Muscle of arm (tissue), 12 donors: Measurements from ENCODE around the gene SNX1. TPM values are rescaled to one million over a fixed set of nuclear protein-coding genes. Genes with fewer than 3 reads are reported as not detected.
A peak's percentile ranks its signal among the peaks of the same experiment; 100 is the strongest.
"Not testable (repeated sequence)": the region's sequence is repeated elsewhere in the genome, so short reads cannot be mapped to it uniquely, and the experiment has no call there.

ENCODE experiments used
- DNase-seq: peaks from one replicate; pipeline ENCODE4 v3.0.0-alpha.2; 2013
- polyA plus RNA-seq, 12 donors: library from polyadenylated mRNA; unstranded; fragments of 120-200 nt; gene quantifications; one replicate each; pipeline ENCODE4 v1.2.1, GENCODE V29; 2013; ENCODE audit not compliant: insufficient read length in 12 of 12

SNX1 gene
- polyA plus RNA-seq, 12 donors = 49.6 to 86.3 (median 59.1) TPM; not detected in 1

DNA sequence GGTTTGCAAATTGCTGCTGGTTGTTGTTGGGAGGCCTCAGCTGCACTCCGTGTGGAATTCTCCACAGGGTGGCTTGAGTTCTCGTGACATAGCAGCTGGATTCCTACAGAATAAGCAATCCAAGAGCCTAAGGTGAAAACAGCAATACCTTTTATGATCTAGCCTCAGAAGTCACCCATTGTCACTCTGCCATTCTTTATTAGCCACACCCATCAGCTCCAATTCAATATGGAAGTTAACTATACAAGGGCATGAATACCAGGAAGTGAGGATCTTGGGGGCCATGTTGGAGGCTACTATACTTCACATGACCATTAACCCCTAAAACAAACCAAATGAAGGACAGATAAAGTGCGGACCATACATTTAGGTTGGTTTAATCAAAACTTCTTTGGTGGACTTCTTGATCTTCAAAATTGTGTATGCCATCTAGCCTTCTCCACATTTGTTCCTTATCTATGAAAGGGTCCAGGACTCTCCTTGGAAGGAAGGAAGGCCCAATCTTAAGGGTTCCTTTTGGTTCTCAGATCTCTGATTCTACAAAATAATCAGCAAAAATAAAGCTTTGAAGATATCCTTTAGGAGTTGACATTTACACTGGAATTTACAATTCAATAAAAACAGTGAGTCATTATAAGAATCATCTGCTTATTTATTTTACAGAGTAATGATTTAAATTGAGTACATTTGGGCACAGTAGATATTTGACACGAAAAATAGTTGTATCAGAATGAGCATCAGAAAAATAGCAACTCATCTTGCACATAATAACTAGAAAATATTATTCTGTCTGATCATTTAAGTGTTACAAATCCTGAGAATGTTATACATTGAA, 23.6 kb upstream of the SNX1 start:
- no peak for DNase-seq

DNA sequence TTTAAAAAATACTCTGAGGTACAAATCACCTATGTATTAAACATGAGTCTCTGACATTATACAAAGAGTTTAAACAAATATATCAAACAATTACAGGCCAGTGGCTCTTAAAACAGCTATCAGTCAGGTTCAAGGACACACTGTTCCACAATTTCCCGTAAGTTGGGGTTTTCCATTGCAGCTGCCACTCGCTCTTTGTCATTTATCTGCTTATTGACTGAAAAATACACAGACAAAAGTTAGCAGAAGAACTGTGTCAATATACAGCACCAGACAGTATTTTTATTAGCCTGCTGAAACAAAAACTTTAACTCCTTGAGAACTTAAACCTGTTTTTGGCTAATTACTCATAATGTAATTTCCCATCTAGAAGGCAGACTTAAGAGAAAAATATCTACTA, 23.0 kb upstream of the SNX1 start:
- DNase-seq = no peak

DNA sequence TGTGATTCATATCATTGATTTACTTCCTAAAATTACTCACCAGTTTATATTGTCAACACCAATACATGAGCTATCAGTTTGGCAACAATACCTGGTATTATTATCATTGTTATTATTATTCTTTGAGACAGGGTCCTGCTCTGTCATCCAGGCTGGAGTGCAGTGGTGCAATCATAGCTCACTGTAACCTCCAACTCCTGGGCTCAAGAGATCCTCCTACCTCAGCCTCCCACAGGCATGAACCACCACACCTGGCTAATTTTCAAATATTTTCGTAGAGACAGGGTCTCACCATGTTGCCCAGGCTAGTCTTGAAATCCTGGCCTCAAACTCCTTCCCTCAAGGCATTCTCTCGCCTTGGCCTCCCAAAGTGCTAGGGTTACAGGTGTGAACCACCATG, 22.3 kb upstream of the SNX1 start:
- not testable (repeated sequence) for DNase-seq

DNA sequence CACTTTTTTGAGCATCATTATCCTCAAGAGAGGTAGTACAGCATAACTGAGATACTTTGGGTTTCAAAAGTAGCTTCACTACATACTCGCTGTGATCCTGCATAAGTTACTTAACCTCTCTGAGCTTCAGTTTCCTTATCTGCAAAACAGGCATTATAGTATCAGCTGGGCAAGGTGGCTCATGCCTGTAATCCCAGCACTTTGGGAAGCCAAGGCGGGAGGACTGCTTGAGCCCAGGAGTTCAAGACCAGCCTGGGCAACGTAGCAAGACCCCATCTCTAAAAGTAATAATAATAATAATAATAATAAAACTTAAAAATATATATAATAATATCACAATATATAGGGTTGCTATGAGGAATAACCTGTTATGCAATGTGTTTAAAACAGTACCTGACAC, 13.0 kb upstream of the SNX1 start:
- DNase-seq = no peak

DNA sequence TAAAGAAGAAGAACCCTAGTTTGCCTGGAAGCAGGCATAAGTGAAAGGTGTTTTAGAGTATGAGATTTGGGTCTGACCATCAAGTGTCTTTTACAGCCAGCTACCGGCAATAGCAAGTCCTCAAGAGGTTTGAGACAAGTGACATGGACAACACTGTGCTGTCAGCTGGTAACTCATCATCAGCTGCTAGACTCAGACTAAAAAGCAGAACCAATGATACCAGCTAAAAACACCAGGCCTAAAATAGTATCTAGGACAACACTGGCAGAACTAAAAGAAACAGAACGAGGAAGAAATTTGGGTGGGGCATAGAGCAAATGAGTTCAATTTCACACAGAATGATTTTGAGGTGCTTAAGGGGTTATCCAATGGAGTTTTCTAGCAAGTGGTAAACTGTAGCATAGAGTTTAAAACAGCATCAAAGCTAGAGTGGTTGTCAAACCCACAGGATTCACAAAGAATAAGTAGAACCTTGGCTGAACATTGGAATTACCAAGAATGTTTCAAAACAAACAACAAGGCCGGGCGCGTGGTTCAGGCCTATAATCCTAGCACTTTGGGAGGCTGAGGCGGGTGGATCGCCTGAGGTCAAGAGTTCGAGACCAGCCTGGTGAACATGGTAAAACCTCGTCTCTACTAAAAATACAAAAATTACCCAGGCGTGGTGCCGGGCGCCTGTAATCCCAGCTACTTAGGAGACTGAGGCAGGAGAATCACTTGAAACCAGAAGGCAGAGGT, 6.1 kb upstream of the SNX1 start:
- DNase-seq = no peak

DNA sequence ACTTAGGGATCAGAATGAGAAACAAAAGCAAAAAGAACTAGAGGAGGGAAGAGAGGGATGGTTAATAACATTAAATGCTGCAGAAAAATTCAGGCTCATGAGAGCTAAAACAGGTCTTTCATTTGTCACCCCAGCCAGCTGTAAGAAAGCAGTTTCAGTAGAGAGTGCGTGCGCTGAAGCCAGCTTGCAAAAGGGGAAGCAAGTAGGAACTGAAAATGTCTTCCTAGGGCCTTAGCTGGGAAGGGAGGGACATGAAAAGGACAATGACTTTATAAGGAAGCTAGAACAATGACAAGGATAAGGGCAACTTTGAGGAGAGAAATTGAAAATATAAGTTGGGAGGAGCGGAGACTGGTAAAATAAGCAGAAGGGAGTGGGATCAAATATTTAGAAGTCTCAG, 5.3 kb upstream of the SNX1 start:
- DNase-seq = no peak

DNA sequence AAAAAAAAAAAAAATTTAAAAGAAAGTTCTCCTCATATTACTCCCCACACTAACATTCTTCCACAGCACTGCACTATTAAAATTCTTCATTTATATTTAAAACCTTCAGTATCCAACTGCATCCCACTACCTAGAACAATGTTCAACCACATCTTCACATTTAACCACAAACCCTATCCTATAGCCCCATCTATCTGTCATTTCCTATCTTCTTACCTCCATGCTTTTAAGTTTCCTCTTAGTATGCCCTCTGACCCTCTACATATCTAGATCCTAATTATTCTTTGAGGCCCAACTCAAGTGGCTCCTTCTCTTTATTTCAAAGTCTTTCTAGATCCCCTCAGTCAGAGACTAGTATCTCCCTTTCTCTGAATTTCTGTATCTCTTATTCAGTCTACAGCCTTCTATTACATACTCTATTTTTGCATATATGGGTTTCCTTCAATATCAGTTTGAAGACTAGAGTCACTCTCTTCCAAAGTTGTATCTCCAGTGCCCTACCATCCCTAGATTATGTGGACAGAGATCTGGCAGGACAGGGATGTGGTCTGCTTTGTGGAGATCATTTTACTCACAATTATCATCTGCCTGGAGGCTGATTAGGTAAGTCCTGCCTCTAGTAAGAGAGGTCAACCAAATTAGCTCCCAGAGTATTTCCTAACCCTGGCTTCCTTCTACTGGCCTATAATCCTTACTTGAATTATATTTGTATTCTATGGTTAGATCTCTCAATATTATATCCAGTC, 3.5 kb upstream of the SNX1 start:
- no peak for DNase-seq

DNA sequence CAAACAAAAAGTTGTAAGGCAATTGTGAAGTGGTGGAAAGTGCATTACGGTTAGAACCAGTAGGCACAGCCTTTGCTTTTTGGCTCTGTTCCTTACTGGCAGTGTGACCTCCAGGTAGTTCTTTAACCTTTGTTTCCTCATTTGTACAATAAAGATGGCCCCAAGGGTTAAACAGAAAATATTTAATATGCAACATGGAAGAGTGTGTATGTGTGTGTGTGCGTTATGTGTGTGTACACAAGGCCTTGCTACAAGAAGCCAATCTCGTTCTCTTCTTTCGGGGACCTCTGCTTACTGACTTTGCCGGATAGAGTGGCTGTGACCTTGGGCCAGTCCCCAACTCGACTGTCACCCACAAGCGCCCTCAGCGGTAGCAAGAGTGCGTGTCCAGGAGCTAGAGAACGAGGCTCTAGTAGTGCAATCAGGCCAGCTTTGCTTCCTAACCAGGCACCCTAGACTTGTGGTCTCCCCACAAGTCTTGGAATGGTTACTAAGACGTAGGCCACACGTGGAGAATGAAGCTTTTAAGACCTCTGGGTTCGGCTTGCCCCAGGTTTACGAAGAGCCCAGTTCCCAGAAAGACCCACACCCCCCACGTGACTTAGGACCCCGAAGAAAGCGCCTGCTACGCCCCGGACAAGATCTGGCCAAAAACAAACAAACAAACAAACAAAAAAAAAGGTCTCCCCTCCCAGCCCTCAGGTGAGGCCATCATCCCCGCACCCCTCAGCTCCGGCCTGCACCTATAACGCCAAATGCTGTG, 2.7 kb upstream of the SNX1 start:
- DNase-seq = peak; percentile 48

DNA sequence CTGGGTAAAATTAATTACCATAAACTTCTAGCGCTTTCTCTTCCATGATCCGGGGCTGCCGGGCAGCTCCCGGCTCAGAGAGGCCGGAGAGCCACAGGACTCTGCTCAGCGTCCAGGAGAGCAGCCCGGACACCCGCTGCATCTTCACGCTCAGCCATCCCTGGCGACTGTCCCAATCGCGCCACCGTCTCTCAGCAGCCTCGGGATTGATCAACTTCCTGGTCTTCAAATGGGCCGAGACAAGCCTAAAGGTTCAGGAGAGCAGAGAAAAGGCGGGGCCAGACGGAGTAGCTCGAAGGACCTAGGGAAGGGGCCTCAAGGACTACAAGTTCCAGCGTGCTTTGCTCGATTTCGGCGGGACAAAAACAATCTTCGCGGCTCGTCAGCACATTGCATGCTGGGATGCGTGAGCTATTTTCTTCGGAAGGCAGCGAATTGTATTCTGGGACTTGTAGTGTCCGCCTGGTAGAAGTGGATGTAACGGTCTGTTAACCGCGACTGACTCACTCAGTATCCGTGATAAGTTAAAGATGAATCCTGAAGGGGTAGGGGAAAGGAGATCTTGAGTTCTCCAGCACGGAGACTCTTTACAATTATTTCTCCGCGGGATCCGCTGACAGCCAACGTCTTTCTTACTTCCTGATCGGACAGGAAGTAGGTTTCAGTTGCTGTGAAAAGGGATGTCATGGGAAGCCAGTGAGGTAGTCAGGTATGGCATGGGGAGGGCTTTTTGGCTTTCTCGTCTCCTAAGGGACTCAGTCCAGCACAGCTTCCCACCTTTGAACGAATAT, 2.0 kb upstream of the SNX1 start, which contains the start of gene CIAO2A:
CIAO2A (minus strand) TSS at position 212 of the 791 bp plus-strand sequence; CDS start at position 142, 70 bp downstream.
- DNase-seq = peak; percentile 97

DNA sequence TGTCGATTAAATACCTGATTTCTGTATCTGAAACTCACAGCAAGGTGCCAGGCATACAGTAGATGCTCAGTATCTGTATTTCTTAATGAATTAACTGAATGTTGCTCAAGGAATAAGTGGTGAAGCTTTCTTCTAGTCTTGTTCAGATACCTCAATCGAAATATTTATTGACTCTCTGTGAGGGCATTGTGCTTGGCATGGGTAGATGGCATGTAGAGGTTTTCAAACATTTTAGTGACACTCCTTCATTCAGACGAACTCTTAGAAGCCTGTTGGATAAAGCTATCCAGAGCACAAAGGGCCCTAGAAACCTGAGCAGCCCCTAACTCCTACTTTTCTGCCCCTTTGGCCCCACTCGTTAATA, 369 bp upstream of the SNX1 start:
- DNase-seq = no peak

DNA sequence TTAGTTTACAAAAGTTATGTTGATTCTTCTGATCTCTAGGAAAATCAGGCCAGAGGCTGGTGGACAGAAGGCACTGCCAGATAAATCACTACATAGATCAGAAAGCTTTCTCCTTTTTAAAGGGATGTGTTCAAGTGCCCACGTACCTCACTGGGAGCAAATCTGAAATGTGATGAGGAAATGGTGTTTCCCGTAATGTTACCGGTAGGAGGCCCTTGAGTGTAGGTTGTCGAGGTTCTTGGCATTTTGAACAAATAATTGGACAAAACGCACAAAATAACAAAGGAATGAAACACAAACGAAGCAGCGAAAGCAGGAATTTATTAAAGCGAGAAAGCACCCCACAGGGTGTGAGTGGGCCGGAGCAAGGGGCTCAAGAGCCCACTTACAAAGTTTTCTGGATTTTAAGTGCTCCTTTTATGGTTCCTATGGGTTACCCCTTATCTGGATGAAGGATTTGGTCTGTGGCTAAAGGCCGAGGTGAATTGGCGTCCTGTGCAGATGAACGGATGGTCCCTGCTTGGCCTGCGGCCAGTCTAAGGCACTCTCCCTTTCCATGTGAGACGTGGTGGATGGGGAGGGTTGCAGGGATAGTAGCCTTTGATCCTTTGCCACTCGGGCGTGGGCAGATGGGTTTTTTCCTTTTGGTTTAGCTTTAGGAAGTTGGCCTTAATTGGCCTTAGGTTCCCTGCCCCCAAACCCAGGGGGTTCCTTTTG, 1.0 kb downstream of the SNX1 start:
- no peak for DNase-seq

DNA sequence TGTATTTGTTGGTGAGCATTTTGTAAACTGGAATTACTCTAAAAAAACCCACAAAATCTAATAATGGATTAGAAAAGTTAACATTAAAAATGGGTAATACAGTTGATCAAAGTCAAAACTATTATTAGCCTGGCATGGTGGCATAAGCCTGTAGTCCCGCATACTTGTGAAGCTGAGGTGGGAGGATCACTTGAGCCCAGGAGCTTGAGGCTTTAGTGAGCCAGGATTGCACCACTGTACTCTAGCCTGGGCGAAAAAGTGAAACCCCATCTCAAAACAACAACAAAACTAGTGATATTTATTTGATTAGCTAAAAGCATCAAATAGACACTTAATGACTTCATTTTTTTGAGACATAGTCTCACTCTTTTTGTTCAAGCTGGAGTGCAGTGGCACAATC, 3.6 kb downstream of the SNX1 start:
- DNase-seq = no peak

DNA sequence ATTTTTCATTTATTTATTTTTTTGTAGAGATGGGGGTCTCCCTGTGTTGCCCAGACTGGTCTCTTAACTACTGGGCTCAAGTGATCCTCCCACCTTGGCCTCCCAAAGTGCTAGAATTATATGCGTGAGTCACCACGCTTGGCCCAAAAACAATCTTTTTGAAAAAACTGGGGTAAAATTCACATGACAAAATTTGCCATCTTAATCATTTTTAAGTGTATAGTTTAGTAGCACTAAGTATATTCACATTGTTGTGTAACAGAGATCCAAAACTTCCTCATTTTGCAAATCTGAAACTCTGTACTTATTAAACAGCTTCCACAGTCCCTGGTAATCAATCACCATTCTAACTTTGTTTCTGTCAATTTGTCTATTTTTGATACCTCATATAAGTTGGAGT, 5.2 kb downstream of the SNX1 start:
- DNase-seq = no peak

DNA sequence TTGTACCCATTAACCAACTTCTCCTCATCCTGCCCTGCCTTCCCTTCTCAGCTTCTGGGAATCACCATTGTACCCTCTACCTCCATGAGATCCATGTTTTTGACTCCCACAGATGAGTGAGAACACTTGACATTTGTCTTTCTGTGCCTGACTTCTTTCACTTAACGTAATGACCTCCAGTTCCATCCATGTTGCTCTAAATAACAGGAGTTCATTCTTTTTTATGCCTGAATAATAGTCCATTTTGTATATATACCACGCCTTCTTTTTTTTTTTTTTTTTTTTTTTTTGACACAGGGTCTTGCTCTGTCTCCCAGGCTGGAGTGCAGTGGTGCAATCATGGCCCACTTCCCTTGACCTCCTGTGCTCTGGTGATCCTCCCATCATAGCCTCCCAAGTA, 6.7 kb downstream of the SNX1 start:
- DNase-seq = no peak

DNA sequence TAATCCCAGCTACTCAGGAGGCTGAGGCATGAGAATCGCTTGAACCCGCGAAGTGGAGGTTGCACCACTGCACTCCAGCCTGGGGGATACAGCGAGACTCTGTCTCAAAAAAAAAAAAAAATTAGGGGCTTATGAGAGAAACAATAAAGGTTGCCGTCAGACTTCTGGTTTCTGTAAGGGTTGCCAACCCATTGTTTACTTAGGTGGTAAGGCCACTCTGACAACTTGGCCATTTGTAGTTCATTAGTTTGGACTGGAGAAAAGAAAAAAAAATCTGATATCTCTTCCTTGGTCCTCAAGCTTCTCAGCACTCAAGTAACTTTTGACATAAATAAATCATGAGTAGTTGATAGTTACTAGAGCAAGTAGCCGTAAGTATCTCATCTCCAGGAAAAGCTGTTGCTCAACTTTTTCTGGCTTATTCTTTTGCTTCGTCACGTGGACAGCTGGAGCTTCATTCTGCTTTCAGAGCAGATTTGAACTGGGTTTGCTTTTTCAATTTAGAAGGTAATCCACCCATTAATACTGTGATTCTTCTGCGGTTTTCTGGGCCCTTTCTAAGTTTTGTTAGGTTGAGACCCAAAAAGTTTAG, 9.4 kb downstream of the SNX1 start:
- no peak for DNase-seq

DNA sequence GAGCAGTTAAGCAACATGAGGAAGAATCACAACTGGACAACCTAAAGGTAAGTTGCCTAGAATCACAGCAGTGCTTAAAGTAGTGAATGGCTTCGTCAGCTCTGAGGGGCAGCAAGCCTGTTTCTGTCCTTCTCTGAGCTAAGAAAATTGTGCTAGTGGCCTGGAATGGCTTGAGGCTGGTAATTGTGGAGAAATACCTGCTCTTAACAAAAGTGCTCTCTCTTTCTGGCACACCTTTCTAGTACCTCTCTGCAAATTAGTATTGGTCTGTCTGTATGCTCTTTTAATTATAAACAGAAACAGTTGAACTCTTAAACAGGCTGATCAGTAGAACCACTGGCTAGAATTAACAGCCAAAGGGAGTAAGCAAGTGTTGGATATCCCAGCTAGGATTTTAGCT, 11.6 kb downstream of the SNX1 start:
- no peak for DNase-seq

DNA sequence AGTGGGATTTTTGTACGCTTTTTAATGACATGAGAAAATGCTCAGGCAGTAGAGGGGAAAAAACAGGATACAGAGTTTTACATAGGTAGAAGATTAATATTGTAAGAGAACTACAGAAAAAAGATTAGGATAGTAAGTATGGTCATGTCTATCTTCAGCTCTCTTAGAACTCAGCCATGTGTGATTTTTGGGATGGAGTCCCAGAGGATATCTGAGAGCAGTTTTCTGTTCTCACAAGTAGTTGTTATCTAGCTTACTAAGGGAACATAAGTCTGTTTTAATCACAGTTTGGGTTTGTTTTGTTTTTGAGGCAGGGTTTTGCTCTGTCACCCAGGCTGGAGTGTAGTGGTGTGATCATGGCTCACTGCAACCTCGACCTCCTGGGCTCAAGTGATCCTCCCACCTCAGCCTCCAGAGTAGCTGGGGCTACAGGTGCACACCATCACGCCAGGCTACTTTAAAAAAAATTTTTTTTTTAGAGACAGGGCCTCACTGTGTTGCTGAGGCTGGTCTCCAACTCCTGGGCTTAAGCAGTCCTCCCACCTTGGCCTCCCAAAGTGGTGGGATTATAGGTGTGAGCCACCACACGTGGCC, 14.4 kb downstream of the SNX1 start:
- not testable (repeated sequence) for DNase-seq

DNA sequence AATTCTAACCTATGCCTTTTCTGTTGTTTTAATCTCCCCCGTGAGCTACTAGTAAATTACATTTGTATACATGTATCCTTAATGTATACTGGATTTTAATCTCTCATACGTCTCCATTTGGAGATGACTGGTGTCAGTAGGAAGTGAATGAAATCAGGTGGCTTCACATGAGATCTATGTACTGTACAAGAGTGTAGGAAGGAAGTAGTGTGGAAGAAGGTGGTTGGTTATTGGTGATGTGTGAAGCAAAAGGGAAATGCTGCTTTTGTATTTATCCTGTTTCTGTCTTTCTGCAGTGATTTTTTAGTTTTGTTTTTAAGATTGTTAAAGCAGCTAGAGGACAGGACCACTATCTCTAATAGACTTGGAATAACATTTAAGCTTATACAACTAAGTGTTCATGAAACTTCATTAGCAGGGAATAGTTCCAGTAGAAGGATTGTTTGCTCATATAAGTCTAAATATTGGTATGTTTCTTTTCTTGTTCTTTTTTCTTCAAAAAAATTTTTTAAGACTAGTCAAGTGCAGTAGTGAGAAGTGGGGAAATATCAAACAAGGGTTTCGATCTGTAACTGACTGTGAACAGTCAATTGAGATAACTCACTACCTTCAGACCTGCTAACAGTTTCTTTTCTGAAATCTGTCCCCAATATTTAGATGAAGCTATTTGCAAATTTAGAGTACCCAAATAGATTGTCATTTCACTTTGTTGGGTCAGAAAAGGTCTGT, 15.3 kb downstream of the SNX1 start:
- DNase-seq = no peak

DNA sequence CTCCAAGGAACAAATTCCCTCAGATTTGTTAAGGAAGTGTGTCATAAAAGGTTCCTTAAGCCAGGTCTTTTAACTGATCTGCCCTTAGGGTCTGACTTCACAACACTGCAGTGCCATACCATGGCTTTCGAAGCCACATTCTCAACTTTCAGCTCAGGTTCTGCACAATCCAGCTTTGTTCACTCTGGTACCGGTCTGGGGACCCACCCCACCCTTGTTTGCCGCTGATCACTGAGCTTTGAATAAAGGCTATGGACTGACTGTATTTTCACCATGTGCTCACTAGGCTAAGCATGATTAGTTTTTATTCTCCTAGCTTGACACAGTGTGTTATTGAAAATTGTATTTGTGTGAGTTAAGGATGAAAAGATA, 15.9 kb downstream of the SNX1 start:
- no peak for DNase-seq
